Naive thymus-derived CD8-positive, alpha-beta T cell (primary cell): Measurements from ENCODE around the gene ZNF24. TPM values are rescaled to one million over a fixed set of nuclear protein-coding genes. Genes with fewer than 3 reads are reported as not detected.
A peak's percentile ranks its signal among the peaks of the same experiment; 100 is the strongest.

Source experiments
- ATAC-seq, 2 donors: fragments of 150-1000 bp; cut with Tn5 transposase in 1 of 2; sonication (Bioruptor Pico), chemical (Tn5 transposase) in 1 of 2; 1 replicate in 1 of 2; 2 replicates in 1 of 2; pipeline ENCODE4 v1.10.0; 2021; ENCODE audit warnings: mild to moderate bottlenecking in 2 of 2, moderate library complexity in 2 of 2
- POLR2A ChIA-PET: fragments of 350-600 bp; sonication (Branson Sonifier 250); formaldehyde crosslinking; loops from one replicate; lab custom pipeline; 2021; ENCODE audit warnings: antibody characterized with exemption; lab: Charles Lee
- DNase-seq, 10 donors: peaks; one replicate each; pipeline versions ENCODE4 v3.0.0 to v3.0.0-alpha.2; 2020 to 2022
- H3K27ac Mint-ChIP-seq, 10 donors: one replicate each; pipeline ENCODE4 v1.8.0; 2020 to 2022; ENCODE audit warnings: mild to moderate bottlenecking in 10 of 10, mixed read lengths in 10 of 10, moderate library complexity in 4 of 10, inconsistent platforms in 1 of 10
- H3K27me3 Mint-ChIP-seq, 5 donors: one replicate each; pipeline ENCODE4 v1.8.0; 2021 to 2022; ENCODE audit warnings: mixed read lengths in 5 of 5
- H3K36me3 Mint-ChIP-seq, 3 donors: one replicate each; pipeline ENCODE4 v1.8.0; 2020 to 2022; ENCODE audit warnings: mixed read lengths in 3 of 3, mild to moderate bottlenecking in 2 of 3, inconsistent platforms in 1 of 3
- H3K4me1 Mint-ChIP-seq, 4 donors: one replicate each; pipeline ENCODE4 v1.8.0; 2021 to 2022; ENCODE audit warnings: mixed read lengths in 4 of 4
- H3K4me3 Mint-ChIP-seq, 10 donors: one replicate each; pipeline ENCODE4 v1.8.0; 2020 to 2022; ENCODE audit warnings: mild to moderate bottlenecking in 10 of 10, mixed read lengths in 10 of 10, moderate library complexity in 6 of 10, inconsistent platforms in 1 of 10
- H3K9me3 Mint-ChIP-seq, 9 donors: one replicate each; pipeline ENCODE4 v1.8.0; 2020 to 2022; ENCODE audit warnings: mixed read lengths in 9 of 9, mild to moderate bottlenecking in 3 of 9, inconsistent platforms in 1 of 9, moderate library complexity in 1 of 9
- polyA plus RNA-seq, 3 donors: library from polyadenylated mRNA; unstranded; fragments of 300-500 nt; fragmentation: Illumina TruSeq; gene quantifications; one replicate each; pipeline ENCODE4 v1.2.3, GENCODE V29; 2021
- total RNA-seq, 8 experiments: library from RNA in 2 of 8; stranded (reverse) in 2 of 8; gene quantifications; one replicate each; pipeline ENCODE4 v1.2.3 and lab custom pipeline; 2021 to 2026

Gene ZNF24
- total and polyA plus RNA-seq, 5 experiments from 2014 or later, result 78.0 to 109 (median 92.9) TPM

- Mint-ChIP-seq H3K9me3 (peaks cover 0 to 3% (median 0%) of the 10 kb centered on the region in 9 donors), H3K36me3 (peaks cover 2 to 5% (median 3%) of the 10 kb centered on the region in 3 donors), H3K4me3 (no peak overlapping the region), H3K27ac (no peak overlapping the region), H3K27me3 (peaks cover 0 to 1% (median 0%) of the 10 kb centered on the region in 5 donors), H3K4me1 (no peaks in the 10 kb centered on the region)
- ATAC-seq, result no peak
- no peak for DNase-seq
- POLR2A ChIA-PET, result no interaction called here
Measured at GRCh38 chr18:35326695-35327387, 17.4 kb downstream of the ZNF24 start.

- no peak for DNase-seq
- Mint-ChIP-seq H3K36me3 (peaks cover 2 to 5% (median 3%) of the 10 kb centered on the region in 3 donors), H3K4me3 (no peak overlapping the region), H3K27ac (no peak overlapping the region), H3K9me3 (peaks cover 0 to 3% (median 0%) of the 10 kb centered on the region in 9 donors), H3K27me3 (peaks cover 0 to 1% (median 0%) of the 10 kb centered on the region in 5 donors), H3K4me1 (no peaks in the 10 kb centered on the region)
- POLR2A ChIA-PET, result no interaction called here
- no peak for ATAC-seq
Measured at GRCh38 chr18:35324926-35325655, 19.1 kb downstream of the ZNF24 start.

GRCh38 chr18:35322486-35323458 is 21.4 kb downstream of the ZNF24 start:
- Mint-ChIP-seq H3K9me3 (peaks cover 0 to 3% (median 0%) of the 10 kb centered on the region in 9 donors), H3K27me3 (peaks cover 0 to 1% (median 0%) of the 10 kb centered on the region in 5 donors), H3K36me3 (peaks cover 0 to 5% (median 3%) of the 10 kb centered on the region in 3 donors), H3K4me3 (no peak overlapping the region), H3K27ac (peak overlapping the region in 1 of 10 donors; percentile 71), H3K4me1 (no peaks in the 10 kb centered on the region)
- DNase-seq, result no peak
- POLR2A ChIA-PET, result no interaction called here
- ATAC-seq, result no peak

GRCh38 chr18:35311496-35311895 is 32.7 kb downstream of the ZNF24 start:
- Mint-ChIP-seq H3K4me1 (peaks cover 0 to 1% (median 0%) of the 10 kb centered on the region in 4 donors), H3K36me3 (peaks cover 22 to 70% (median 53%) of the 10 kb centered on the region in 3 donors), H3K27ac (no peak overlapping the region), H3K9me3 (peaks cover 21 to 97% (median 57%) of the 10 kb centered on the region in 9 donors), H3K27me3 (no peaks in the 10 kb centered on the region), H3K4me3 (no peak overlapping the region)
- POLR2A ChIA-PET, result no interaction called here
- ATAC-seq (no peak), DNase-seq (no peak)

GRCh38 chr18:35306588-35307250 is 37.5 kb downstream of the ZNF24 start:
- POLR2A ChIA-PET, result no interaction called here
- peaks cover 0 to 6% (median under 1%) of the 10 kb centered on the region in 4 donors for H3K4me1 Mint-ChIP-seq
- H3K9me3 Mint-ChIP-seq, result peaks cover 28 to 100% (median 59%) of the 10 kb centered on the region in 9 donors
- DNase-seq (no peak), ATAC-seq (no peak)
- no peak overlapping the region for H3K4me3 Mint-ChIP-seq
- H3K36me3 Mint-ChIP-seq, result peaks cover 59 to 93% (median 68%) of the 10 kb centered on the region in 3 donors
- H3K27me3 Mint-ChIP-seq, result no peaks in the 10 kb centered on the region
- no peak overlapping the region for H3K27ac Mint-ChIP-seq

- peaks cover 19 to 98% (median 59%) of the 10 kb centered on the region in 9 donors for H3K9me3 Mint-ChIP-seq
- DNase-seq (no peak), ATAC-seq (no peak)
- H3K27me3 Mint-ChIP-seq, result no peaks in the 10 kb centered on the region
- POLR2A ChIA-PET, result no interaction called here
- H3K4me3 Mint-ChIP-seq, result no peak overlapping the region
- peaks cover 81 to 97% (median 83%) of the 10 kb centered on the region in 3 donors for H3K36me3 Mint-ChIP-seq
- peaks cover 0 to 8% (median 2%) of the 10 kb centered on the region in 4 donors for H3K4me1 Mint-ChIP-seq
- H3K27ac Mint-ChIP-seq, result no peak overlapping the region
Measured at GRCh38 chr18:35303610-35304009, 40.6 kb downstream of the ZNF24 start.

GRCh38 chr18:35296060-35296459 is 48.2 kb downstream of the ZNF24 start:
- Mint-ChIP-seq H3K4me1 (peaks cover 27 to 54% (median 50%) of the 10 kb centered on the region in 4 donors), H3K27me3 (no peaks in the 10 kb centered on the region), H3K4me3 (no peak overlapping the region), H3K27ac (no peak overlapping the region), H3K36me3 (peaks cover 61 to 75% (median 73%) of the 10 kb centered on the region in 3 donors), H3K9me3 (peaks cover 9 to 46% (median 18%) of the 10 kb centered on the region in 9 donors)
- no peak for ATAC-seq
- DNase-seq, result no peak
- POLR2A ChIA-PET, result no interaction called here

GRCh38 chr18:35291166-35291565 is 53.1 kb downstream of the ZNF24 start:
- peaks cover 0 to 9% (median 2%) of the 10 kb centered on the region in 9 donors for H3K9me3 Mint-ChIP-seq

GRCh38 chr18:35290094-35290735 is 54.0 kb downstream of the ZNF24 start, which contains the start of gene ZSCAN30:
Gene ZSCAN30 (minus strand): TSS chr18:35290229. CDS start chr18:35264352, 25,877 bp downstream.
- Mint-ChIP-seq H3K4me1 (peaks cover 32 to 80% (median 76%) of the 10 kb centered on the region in 4 donors), H3K9me3 (peaks cover 0 to 13% (median 2%) of the 10 kb centered on the region in 9 donors), H3K4me3 (peak within 1 kb of the TSS; percentile 91 to 100 (median 99)), H3K27ac (peak within 1 kb of the TSS; percentile 96 to 100 (median 99)), H3K36me3 (peaks cover 9 to 29% (median 25%) of the 10 kb centered on the region in 3 donors), H3K27me3 (peaks cover 0 to 1% (median 0%) of the 10 kb centered on the region in 5 donors)
- POLR2A ChIA-PET, result interaction anchor here (0.6 to 3.6 kb wide), 9 partner anchors 10 to 313 kb away, joined by 3 to 59 read pairs (median 4); partner anchors contain the start of genes INO80C, ZNF24 and ZNF397
- ATAC-seq, result peak; percentile 94
- DNase-seq, result peak; percentile 92 to 97 (median 94)

More at GRCh38 chr18:35291166-35291565, 53.1 kb downstream of the ZNF24 start:
- DNase-seq (no peak), ATAC-seq (no peak)
- Mint-ChIP-seq H3K4me3 (peak overlapping the region; percentile 91 to 100 (median 99)), H3K36me3 (peaks cover 18 to 31% (median 31%) of the 10 kb centered on the region in 3 donors), H3K27me3 (peaks cover 0 to 1% (median 0%) of the 10 kb centered on the region in 5 donors), H3K4me1 (peaks cover 37 to 85% (median 78%) of the 10 kb centered on the region in 4 donors), H3K27ac (peak overlapping the region; percentile 72 to 100 (median 98))
- POLR2A ChIA-PET, result interaction anchor here (1.1 kb wide), 1 partner anchor 24 kb away, joined by 5 read pairs; no protein-coding TSS in a partner anchor

- H3K4me1 Mint-ChIP-seq, result peaks cover 28 to 75% (median 71%) of the 10 kb centered on the region in 4 donors
- H3K36me3 Mint-ChIP-seq, result peaks cover 4 to 27% (median 20%) of the 10 kb centered on the region in 3 donors
- peak overlapping the region; percentile 91 to 100 (median 99) for H3K4me3 Mint-ChIP-seq
- ATAC-seq (peak; percentile 38 to 51), DNase-seq (peak in 3 of 10 donors; percentile 12 to 73 (median 28))
- POLR2A ChIA-PET, result interaction anchor here (0.7 to 3.6 kb wide), 8 partner anchors 10 to 313 kb away, joined by 3 to 59 read pairs (median 5); partner anchors contain the start of genes INO80C, ZNF24 and ZNF397
- H3K27me3 Mint-ChIP-seq, result peaks cover 0 to 1% (median 0%) of the 10 kb centered on the region in 5 donors
- peaks cover 0 to 13% (median 2%) of the 10 kb centered on the region in 9 donors for H3K9me3 Mint-ChIP-seq
- peak overlapping the region; percentile 96 to 100 (median 99) for H3K27ac Mint-ChIP-seq
Measured at GRCh38 chr18:35289727-35290093, 54.5 kb downstream of the ZNF24 start.
